Caco-2 (cell line): ENCODE results near the gene ZNF222. TPM values are rescaled to one million over a fixed set of nuclear protein-coding genes. Genes with fewer than 3 reads are reported as not detected.
A peak's percentile ranks its signal among the peaks of the same experiment; 100 is the strongest.

Experiments used
- BruUV-seq: library from RNA; stranded (reverse); fragments of 400-500 nt; replicated peaks from 2 replicates; lab custom pipeline; 2021; lab: Mats Ljungman, UMichigan
- CTCF ChIA-PET: fragments of 300-600 bp; sonication (Branson Sonifier 250); formaldehyde crosslinking; loops from one replicate; lab custom pipeline; 2022; ENCODE audit warnings: antibody characterized with exemption; lab: Charles Lee
- POLR2A ChIA-PET: fragments of 300-600 bp; sonication (Branson Sonifier 250); formaldehyde crosslinking; loops from one replicate; lab custom pipeline; 2022; ENCODE audit warnings: antibody characterized with exemption; lab: Charles Lee
- DNase-seq, 2 experiments: peaks; one replicate each; pipeline versions ENCODE4 v3.0.0 to v3.0.0-alpha.2; 2020 to 2022
- H3K27me3 ChIP-seq: replicated peaks from 2 replicates; pipeline ENCODE4 v1.6.0; 2011; ENCODE audit warnings: low read length; ENCODE audit not compliant: control insufficient read depth, insufficient read depth
- H3K36me3 ChIP-seq: 2 replicates; pipeline ENCODE4 v1.5.1; 2011; ENCODE audit warnings: low read length; ENCODE audit not compliant: control insufficient read depth, insufficient read depth
- H3K4me1 ChIP-seq: fragments of 250-450 bp; sonication (Bioruptor Pico); 2 replicates; pipeline ENCODE4 v1.5.1; 2020; ENCODE audit warnings: mild to moderate bottlenecking
- H3K4me3 ChIP-seq: 2 replicates; pipeline ENCODE4 v1.5.1; 2011; ENCODE audit warnings: low read depth, mild to moderate bottlenecking, control low read depth, low read length
- H3K9me3 ChIP-seq: fragments of 250-450 bp; sonication (Bioruptor Pico); 2 replicates; pipeline ENCODE4 v1.5.1; 2020; ENCODE audit warnings: mild to moderate bottlenecking, moderate library complexity
- H3K27ac Mint-ChIP-seq: one replicate; pipeline ENCODE4 v1.8.0; 2022; ENCODE audit warnings: mixed read lengths; ENCODE audit not compliant: unreplicated experiment
- H3K27me3 Mint-ChIP-seq: one replicate; pipeline ENCODE4 v1.8.0; 2022; ENCODE audit warnings: mixed read lengths; ENCODE audit not compliant: insufficient read depth, unreplicated experiment
- H3K36me3 Mint-ChIP-seq: one replicate; pipeline ENCODE4 v1.8.0; 2022; ENCODE audit warnings: mild to moderate bottlenecking, mixed read lengths; ENCODE audit not compliant: insufficient read depth, unreplicated experiment
- H3K4me1 Mint-ChIP-seq: one replicate; pipeline ENCODE4 v1.8.0; 2022; ENCODE audit warnings: low read depth, mixed read lengths; ENCODE audit not compliant: unreplicated experiment
- H3K4me3 Mint-ChIP-seq: one replicate; pipeline ENCODE4 v1.8.0; 2022; ENCODE audit warnings: mild to moderate bottlenecking, moderate library complexity, mixed read lengths; ENCODE audit not compliant: unreplicated experiment
- H3K9me3 Mint-ChIP-seq: one replicate; pipeline ENCODE4 v1.8.0; 2022; ENCODE audit warnings: mixed read lengths; ENCODE audit not compliant: unreplicated experiment
- intact Hi-C: fragments of 100-400 bp; cut with micrococcal nuclease; formaldehyde crosslinking; loops from one replicate; pipeline ENCODE4 v1.10.0; 2022; ENCODE audit not compliant: unreplicated experiment
- total RNA-seq: library from RNA; stranded (reverse); gene quantifications from 2 replicates; pipeline ENCODE4 v1.2.3, GENCODE V29; 2022
- TF ChIP-seq, protein P1 (sequence below), 2 experiments: fragments of 200-600 bp in 1 of 2; IDR thresholded peaks; 1 replicate in 1 of 2; 2 replicates in 1 of 2; pipeline versions ENCODE4 v1.5.1 to v1.8.0; 2011 to 2022; ENCODE audit warnings: antibody characterized with exemption in 1 of 2, control low read depth in 1 of 2, inconsistent platforms in 1 of 2, low read depth in 1 of 2, low read length in 1 of 2, mild to moderate bottlenecking in 1 of 2, moderate library complexity in 1 of 2; ENCODE audit not compliant: insufficient read depth in 1 of 2, severe bottlenecking in 1 of 2, unreplicated experiment in 1 of 2

ZNF222 gene
- total RNA-seq, 1 experiment from 2014 or later = 4.4 TPM

DNA sequence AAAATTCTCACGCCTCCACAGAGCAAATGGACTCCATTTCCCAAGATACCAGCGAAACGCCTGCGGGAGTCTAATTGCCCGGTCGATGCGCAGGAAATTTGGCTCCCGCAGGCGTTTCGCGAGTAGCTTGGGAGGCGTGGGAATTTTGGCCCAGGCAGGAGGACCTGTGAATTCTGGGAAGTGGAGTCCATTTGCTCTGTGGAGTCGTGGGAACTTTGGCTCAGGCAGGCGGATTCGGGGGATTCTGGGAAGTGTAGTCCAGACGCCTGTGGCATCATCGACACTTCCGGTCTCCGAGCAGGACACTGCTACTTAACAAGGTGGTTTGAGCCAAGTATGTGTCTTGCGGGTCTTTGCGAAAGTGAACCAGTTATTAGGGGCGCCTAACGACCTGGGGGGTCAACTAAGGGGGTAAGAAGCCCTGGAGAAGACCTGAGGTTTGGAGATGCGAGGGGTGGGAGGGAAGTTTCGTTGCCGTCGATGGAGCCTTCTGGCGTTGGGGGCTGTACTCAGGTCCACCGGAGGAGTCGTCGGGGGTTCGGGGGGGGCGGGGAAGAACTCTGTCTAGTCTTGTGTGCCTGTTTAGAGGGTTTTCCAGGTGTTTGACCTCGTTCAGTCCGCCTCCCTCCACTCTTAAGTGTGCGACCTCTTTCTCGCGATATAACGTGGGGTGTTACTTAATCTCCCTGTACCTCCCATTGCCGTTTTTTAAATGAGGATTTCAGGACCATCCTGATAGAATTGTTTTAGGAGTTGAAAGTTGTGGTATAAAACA lies 41.1 kb upstream of the ZNF222 start, which contains the start of gene ZNF155:
ZNF155 (plus strand) TSS at position 277 of the 775 bp plus-strand sequence. CDS start 4,356 bp downstream, outside the sequence.
- Histone ChIP-seq H3K4me3 (peak within 1 kb of the TSS; percentile 98), H3K4me1 (no peaks in the 10 kb centered on the region), H3K27me3 (no peaks in the 10 kb centered on the region), H3K36me3 (no peaks in the 10 kb centered on the region; the same call in 1 of the 2 replicates), H3K9me3 (no peaks in the 10 kb centered on the region)
- H3K4me3 Mint-ChIP-seq = peak within 1 kb of the TSS; percentile 99
- H3K27me3 Mint-ChIP-seq = no peaks in the 10 kb centered on the region
- no peaks in the 10 kb centered on the region for H3K36me3 Mint-ChIP-seq
- TF ChIP-seq, protein P1, sequence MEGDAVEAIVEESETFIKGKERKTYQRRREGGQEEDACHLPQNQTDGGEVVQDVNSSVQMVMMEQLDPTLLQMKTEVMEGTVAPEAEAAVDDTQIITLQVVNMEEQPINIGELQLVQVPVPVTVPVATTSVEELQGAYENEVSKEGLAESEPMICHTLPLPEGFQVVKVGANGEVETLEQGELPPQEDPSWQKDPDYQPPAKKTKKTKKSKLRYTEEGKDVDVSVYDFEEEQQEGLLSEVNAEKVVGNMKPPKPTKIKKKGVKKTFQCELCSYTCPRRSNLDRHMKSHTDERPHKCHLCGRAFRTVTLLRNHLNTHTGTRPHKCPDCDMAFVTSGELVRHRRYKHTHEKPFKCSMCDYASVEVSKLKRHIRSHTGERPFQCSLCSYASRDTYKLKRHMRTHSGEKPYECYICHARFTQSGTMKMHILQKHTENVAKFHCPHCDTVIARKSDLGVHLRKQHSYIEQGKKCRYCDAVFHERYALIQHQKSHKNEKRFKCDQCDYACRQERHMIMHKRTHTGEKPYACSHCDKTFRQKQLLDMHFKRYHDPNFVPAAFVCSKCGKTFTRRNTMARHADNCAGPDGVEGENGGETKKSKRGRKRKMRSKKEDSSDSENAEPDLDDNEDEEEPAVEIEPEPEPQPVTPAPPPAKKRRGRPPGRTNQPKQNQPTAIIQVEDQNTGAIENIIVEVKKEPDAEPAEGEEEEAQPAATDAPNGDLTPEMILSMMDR (IDR thresholded peaks at IDR 0.05; ENCODE audit: insufficient read depth in 1 of 2, low read depth in 1 of 2, low read length in 1 of 2, severe bottlenecking in 1 of 2, unreplicated experiment in 1 of 2) = no peak
- peak within 1 kb of the TSS; percentile 95 for H3K27ac Mint-ChIP-seq
- no peaks in the 10 kb centered on the region for H3K9me3 Mint-ChIP-seq
- ChIA-PET CTCF (no interaction called here), POLR2A (interaction anchor here (0.7 kb wide), 1 partner anchor 33 kb away, joined by 3 read pairs; the partner anchor contains the start of gene ZNF221)
- H3K4me1 Mint-ChIP-seq = no peaks in the 10 kb centered on the region
- intact Hi-C loops = loop anchor here (1.0 to 10.0 kb wide), 7 partner anchors 18 to 181 kb away; partner anchors contain the start of genes ZNF221, ZNF225, ZNF226 and ZNF230
- peak; percentile 92 to 96 for DNase-seq
- no TSS peak for BruUV-seq

- Histone ChIP-seq H3K36me3 (no peaks in the 10 kb centered on the region; the same call in 1 of the 2 replicates), H3K27me3 (no peaks in the 10 kb centered on the region), H3K4me1 (no peaks in the 10 kb centered on the region), H3K9me3 (no peaks in the 10 kb centered on the region), H3K4me3 (peak overlapping the region; percentile 98)
- peaks cover 3% of the 10 kb centered on the region for H3K36me3 Mint-ChIP-seq
- peak overlapping the region; percentile 95 for H3K27ac Mint-ChIP-seq
- intact Hi-C loops = loop anchor here (1.0 to 10.0 kb wide), 7 partner anchors 18 to 180 kb away; partner anchors contain the start of genes ZNF221, ZNF225, ZNF226 and ZNF230
- no peaks in the 10 kb centered on the region for H3K27me3 Mint-ChIP-seq
- H3K9me3 Mint-ChIP-seq = no peaks in the 10 kb centered on the region
- TSS peak; percentile 67 for BruUV-seq
- CTCF ChIA-PET = no interaction called here
- H3K4me3 Mint-ChIP-seq = peak overlapping the region; percentile 99
- no peak for DNase-seq
- POLR2A ChIA-PET = interaction anchor here (0.5 to 0.7 kb wide), 2 partner anchors 19 to 33 kb away, joined by 3 read pairs; partner anchors contain the start of gene ZNF221
- H3K4me1 Mint-ChIP-seq = no peaks in the 10 kb centered on the region
- TF ChIP-seq, protein P1 (IDR thresholded peaks at IDR 0.05; ENCODE audit: insufficient read depth in 1 of 2, low read depth in 1 of 2, low read length in 1 of 2, severe bottlenecking in 1 of 2, unreplicated experiment in 1 of 2) = no peak
Observed at GRCh38 chr19:43984687-43985000, 40.5 kb upstream of the ZNF222 start.

DNA sequence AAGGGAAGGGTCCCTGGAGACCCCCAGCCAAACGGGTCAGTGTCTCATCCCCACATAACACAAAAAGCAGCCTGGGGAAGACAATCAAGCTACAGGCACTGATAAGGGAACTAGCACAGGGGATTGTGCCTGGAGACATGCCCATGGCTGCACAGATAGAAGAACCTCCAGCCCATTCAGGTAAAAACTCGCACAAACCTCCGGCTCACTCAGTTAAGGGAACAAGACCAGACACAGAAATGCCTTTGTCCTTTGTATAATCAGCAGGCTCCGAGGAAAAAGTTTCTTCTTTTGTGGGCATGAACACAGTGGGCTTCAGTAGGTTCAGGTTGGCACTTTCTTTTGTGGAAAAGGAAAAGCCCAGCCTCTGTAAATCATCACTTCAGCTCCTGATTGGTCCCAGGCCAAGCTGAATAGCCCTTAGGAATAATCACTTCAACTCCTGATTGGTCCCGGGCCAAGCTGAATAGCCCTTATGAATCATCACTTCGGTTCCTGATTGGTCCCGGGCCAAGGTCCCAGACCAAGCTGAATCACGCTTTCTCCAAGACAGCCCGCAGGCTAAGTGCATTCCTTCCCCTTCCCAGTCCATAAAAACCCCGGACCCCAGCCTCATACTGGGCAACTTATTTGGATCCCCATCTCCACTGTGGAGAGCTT lies 27.4 kb upstream of the ZNF222 start:
- BruUV-seq = no TSS peak
- Histone ChIP-seq H3K36me3 (no peaks in the 10 kb centered on the region; the same call in 1 of the 2 replicates), H3K9me3 (no peaks in the 10 kb centered on the region), H3K4me1 (no peaks in the 10 kb centered on the region), H3K4me3 (no peak overlapping the region), H3K27me3 (no peaks in the 10 kb centered on the region)
- Mint-ChIP-seq H3K4me1 (peaks cover 8% of the 10 kb centered on the region), H3K27me3 (no peaks in the 10 kb centered on the region), H3K36me3 (peaks cover 13% of the 10 kb centered on the region), H3K9me3 (peaks cover 10% of the 10 kb centered on the region), H3K27ac (no peak overlapping the region), H3K4me3 (no peak overlapping the region)
- CTCF ChIA-PET = interaction anchor here (0.6 kb wide), 1 partner anchor 92 kb away, joined by 3 read pairs; no protein-coding TSS in a partner anchor
- no peak for DNase-seq
- intact Hi-C loops = no loop called here
- TF ChIP-seq, protein P1 (IDR thresholded peaks at IDR 0.05; ENCODE audit: insufficient read depth in 1 of 2, low read depth in 1 of 2, low read length in 1 of 2, severe bottlenecking in 1 of 2, unreplicated experiment in 1 of 2) = no peak
- POLR2A ChIA-PET = no interaction called here
